ENCODE results near the gene PC.

PC gene

DNA sequence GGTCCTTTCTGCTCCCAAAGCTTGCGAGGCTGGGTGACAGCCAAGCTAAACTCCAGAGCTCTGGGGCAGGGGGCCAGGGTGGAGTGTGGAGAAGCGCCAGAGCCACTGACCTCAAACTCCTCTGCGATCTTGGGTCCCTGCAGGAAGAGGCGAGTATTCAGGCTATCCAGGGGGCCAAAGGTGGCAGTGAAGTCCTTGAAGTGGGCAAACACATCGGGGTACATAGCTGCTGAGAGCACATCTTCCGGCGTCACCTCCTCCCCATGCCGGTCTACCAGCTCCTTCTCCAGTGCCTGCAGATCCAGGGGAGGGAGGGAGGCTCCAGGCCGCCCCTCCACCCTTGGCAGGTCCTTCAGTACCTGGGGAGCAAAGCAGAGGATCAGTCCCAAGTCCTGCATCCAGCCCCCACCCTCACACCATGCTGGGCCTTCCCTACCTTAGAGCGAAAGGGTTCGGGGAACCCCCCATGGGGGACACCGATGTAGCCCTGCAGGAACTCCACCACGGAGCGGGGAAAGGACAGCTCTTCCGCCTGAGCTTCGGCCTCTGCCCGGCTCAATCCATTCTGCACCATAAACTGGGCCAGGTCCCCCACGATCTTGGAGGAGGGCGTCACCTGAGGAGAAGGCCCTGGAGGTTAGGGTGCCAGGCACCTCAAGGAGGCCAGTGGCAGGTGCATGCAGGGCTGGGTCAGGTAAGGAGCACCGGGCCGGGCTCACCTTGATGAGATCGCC, 108.5 kb downstream of the PC start (continued):
- TF ChIP-seq, protein P1, sequence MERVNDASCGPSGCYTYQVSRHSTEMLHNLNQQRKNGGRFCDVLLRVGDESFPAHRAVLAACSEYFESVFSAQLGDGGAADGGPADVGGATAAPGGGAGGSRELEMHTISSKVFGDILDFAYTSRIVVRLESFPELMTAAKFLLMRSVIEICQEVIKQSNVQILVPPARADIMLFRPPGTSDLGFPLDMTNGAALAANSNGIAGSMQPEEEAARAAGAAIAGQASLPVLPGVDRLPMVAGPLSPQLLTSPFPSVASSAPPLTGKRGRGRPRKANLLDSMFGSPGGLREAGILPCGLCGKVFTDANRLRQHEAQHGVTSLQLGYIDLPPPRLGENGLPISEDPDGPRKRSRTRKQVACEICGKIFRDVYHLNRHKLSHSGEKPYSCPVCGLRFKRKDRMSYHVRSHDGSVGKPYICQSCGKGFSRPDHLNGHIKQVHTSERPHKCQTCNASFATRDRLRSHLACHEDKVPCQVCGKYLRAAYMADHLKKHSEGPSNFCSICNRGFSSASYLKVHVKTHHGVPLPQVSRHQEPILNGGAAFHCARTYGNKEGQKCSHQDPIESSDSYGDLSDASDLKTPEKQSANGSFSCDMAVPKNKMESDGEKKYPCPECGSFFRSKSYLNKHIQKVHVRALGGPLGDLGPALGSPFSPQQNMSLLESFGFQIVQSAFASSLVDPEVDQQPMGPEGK (CRISPR knock-in tag; IDR thresholded peaks at IDR 0.05; ENCODE audit: borderline replicate concordance), result no peak
- no peak for TF ChIP-seq ZFP30 (CRISPR knock-in tag; IDR thresholded peaks at IDR 0.05)
- no peak for TF ChIP-seq SNAI2 (CRISPR knock-in tag; IDR thresholded peaks at IDR 0.05)

DNA sequence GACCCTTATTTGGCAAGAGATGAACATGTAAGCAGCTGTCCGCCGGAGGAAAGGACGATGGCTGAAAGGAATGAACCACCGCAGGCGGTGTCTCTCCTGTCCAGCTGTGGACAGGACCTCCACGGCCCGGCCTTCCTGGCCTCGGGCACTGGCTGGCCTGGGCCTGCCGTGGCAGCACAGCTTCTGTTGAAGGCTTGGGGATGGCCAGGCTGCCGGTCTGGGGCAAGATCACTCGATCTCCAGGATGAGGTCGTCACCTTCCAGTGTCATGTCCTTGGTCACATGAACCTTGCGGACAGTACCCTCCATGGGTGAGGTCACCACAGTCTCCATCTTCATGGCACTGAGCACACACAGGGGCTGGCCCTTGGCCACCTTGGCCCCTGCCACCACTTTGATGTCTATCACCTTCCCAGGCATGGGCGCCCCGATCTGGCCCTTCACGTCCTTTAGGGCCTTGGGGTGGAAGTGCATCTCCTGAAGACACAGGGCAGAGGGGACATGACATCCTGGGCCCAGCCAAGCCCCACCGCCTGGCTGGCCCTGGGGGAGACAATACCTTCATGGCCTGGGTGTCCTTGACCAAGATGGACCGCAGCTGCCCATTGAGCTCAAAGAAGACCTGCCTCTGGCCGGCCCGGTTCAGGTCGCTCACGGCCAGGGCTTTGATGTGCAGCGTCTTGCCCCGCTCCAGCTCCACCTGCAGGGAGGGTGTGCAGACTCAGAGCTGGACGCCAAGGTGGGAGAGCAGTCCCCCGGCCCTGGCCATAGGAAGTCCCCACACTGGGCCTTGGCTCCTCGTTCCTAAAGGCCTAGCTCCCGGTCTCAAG, 109.3 kb downstream of the PC start:
- ATAC-seq, result no peak
- TF ChIP-seq, protein P2, sequence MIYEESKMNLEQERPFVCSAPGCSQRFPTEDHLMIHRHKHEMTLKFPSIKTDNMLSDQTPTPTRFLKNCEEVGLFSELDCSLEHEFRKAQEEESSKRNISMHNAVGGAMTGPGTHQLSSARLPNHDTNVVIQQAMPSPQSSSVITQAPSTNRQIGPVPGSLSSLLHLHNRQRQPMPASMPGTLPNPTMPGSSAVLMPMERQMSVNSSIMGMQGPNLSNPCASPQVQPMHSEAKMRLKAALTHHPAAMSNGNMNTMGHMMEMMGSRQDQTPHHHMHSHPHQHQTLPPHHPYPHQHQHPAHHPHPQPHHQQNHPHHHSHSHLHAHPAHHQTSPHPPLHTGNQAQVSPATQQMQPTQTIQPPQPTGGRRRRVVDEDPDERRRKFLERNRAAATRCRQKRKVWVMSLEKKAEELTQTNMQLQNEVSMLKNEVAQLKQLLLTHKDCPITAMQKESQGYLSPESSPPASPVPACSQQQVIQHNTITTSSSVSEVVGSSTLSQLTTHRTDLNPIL (CRISPR knock-in tag; IDR thresholded peaks at IDR 0.05; ENCODE audit: low read depth), result no peak
- TF ChIP-seq OSR1 (CRISPR knock-in tag; IDR thresholded peaks at IDR 0.05), result no peak
- TF ChIP-seq BACH2 (CRISPR knock-in tag; IDR thresholded peaks at IDR 0.05; ENCODE audit: borderline replicate concordance), result no peak
- TF ChIP-seq, protein P3, sequence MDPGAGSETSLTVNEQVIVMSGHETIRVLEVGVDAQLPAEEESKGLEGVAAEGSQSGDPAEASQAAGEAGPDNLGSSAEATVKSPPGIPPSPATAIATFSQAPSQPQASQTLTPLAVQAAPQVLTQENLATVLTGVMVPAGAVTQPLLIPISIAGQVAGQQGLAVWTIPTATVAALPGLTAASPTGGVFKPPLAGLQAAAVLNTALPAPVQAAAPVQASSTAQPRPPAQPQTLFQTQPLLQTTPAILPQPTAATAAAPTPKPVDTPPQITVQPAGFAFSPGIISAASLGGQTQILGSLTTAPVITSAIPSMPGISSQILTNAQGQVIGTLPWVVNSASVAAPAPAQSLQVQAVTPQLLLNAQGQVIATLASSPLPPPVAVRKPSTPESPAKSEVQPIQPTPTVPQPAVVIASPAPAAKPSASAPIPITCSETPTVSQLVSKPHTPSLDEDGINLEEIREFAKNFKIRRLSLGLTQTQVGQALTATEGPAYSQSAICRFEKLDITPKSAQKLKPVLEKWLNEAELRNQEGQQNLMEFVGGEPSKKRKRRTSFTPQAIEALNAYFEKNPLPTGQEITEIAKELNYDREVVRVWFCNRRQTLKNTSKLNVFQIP (CRISPR knock-in tag; IDR thresholded peaks at IDR 0.05; ENCODE audit: borderline replicate concordance, low read depth), result no peak
- TF ChIP-seq RARB (CRISPR knock-in tag; IDR thresholded peaks at IDR 0.05), result no peak
- TF ChIP-seq, protein P4, sequence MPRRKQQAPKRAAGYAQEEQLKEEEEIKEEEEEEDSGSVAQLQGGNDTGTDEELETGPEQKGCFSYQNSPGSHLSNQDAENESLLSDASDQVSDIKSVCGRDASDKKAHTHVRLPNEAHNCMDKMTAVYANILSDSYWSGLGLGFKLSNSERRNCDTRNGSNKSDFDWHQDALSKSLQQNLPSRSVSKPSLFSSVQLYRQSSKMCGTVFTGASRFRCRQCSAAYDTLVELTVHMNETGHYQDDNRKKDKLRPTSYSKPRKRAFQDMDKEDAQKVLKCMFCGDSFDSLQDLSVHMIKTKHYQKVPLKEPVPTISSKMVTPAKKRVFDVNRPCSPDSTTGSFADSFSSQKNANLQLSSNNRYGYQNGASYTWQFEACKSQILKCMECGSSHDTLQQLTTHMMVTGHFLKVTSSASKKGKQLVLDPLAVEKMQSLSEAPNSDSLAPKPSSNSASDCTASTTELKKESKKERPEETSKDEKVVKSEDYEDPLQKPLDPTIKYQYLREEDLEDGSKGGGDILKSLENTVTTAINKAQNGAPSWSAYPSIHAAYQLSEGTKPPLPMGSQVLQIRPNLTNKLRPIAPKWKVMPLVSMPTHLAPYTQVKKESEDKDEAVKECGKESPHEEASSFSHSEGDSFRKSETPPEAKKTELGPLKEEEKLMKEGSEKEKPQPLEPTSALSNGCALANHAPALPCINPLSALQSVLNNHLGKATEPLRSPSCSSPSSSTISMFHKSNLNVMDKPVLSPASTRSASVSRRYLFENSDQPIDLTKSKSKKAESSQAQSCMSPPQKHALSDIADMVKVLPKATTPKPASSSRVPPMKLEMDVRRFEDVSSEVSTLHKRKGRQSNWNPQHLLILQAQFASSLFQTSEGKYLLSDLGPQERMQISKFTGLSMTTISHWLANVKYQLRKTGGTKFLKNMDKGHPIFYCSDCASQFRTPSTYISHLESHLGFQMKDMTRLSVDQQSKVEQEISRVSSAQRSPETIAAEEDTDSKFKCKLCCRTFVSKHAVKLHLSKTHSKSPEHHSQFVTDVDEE (CRISPR knock-in tag; IDR thresholded peaks at IDR 0.05), result no peak
- no peak for TF ChIP-seq ESRRG (CRISPR knock-in tag; IDR thresholded peaks at IDR 0.05)
- no peak for TF ChIP-seq ZNF565 (CRISPR knock-in tag; conservative IDR thresholded peaks at IDR 0.05; ENCODE audit: low read depth)
- TF ChIP-seq ARNTL (CRISPR knock-in tag; IDR thresholded peaks at IDR 0.05; ENCODE audit: borderline replicate concordance, low read depth), result no peak
- TF ChIP-seq, protein P5, sequence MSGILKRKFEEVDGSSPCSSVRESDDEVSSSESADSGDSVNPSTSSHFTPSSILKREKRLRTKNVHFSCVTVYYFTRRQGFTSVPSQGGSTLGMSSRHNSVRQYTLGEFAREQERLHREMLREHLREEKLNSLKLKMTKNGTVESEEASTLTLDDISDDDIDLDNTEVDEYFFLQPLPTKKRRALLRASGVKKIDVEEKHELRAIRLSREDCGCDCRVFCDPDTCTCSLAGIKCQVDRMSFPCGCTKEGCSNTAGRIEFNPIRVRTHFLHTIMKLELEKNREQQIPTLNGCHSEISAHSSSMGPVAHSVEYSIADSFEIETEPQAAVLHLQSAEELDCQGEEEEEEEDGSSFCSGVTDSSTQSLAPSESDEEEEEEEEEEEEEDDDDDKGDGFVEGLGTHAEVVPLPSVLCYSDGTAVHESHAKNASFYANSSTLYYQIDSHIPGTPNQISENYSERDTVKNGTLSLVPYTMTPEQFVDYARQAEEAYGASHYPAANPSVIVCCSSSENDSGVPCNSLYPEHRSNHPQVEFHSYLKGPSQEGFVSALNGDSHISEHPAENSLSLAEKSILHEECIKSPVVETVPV (CRISPR knock-in tag; IDR thresholded peaks at IDR 0.05), result no peak
- TF ChIP-seq CSDC2 (CRISPR knock-in tag; IDR thresholded peaks at IDR 0.05), result no peak
- no peak for TF ChIP-seq PPARA (CRISPR knock-in tag; IDR thresholded peaks at IDR 0.05; ENCODE audit: borderline replicate concordance)
- TF ChIP-seq ZFP30 (CRISPR knock-in tag; IDR thresholded peaks at IDR 0.05), result no peak
- TF ChIP-seq, protein P1 (CRISPR knock-in tag; IDR thresholded peaks at IDR 0.05; ENCODE audit: borderline replicate concordance), result no peak
- no peak for TF ChIP-seq ZNF70 (CRISPR knock-in tag; IDR thresholded peaks at IDR 0.05)
- TF ChIP-seq ZNF8 (CRISPR knock-in tag; IDR thresholded peaks at IDR 0.05), result no peak
- no peak for TF ChIP-seq ZC3H10 (CRISPR knock-in tag; IDR thresholded peaks at IDR 0.05)
- TF ChIP-seq ISL1 (CRISPR knock-in tag; IDR thresholded peaks at IDR 0.05), result no peak
- TF ChIP-seq GLIS3 (CRISPR knock-in tag; IDR thresholded peaks at IDR 0.05), result no peak
- no peak for TF ChIP-seq TOX (CRISPR knock-in tag; IDR thresholded peaks at IDR 0.05; ENCODE audit: borderline replicate concordance)
